ENCODE results near the gene RPP25L. TPM values are rescaled to one million over a fixed set of nuclear protein-coding genes. Genes with fewer than 3 reads are reported as not detected.

RPP25L gene
- polyA plus RNA-seq, 1 experiment, result 19.4 TPM

GRCh38 chr9:34607331-34607730 is 4.6 kb downstream of the RPP25L start:
- Histone ChIP-seq H3K27ac (ENCODE audit: low read depth, low read length) (no peak overlapping the region), H3K27me3 (ENCODE audit: control insufficient read depth, insufficient read depth, low read length) (peaks cover 10% of the 10 kb centered on the region), H3K4me3 (ENCODE audit: low read depth, low read length) (no peak overlapping the region), H3K9me3 (ENCODE audit: control insufficient read depth, insufficient read depth, low read length) (no peaks in the 10 kb centered on the region; the same call in 1 of the 2 replicates)
- TF ChIP-seq CTCF (IDR thresholded peaks at IDR 0.05; ENCODE audit: low read depth, low read length), result no peak
- DNase-seq (ENCODE audit: low read depth, low spot score), result no peak
- CTCF ChIA-PET, result interaction anchor here (0.9 to 1.6 kb wide), 4 partner anchors 16 to 203 kb away, joined by 3 to 8 read pairs (median 4); no protein-coding TSS in a partner anchor
- POLR2A ChIA-PET, result no interaction called here

GRCh38 chr9:34606905-34607304 is 5.0 kb downstream of the RPP25L start:
- DNase-seq (ENCODE audit: low read depth, low spot score), result no peak
- Histone ChIP-seq H3K9me3 (ENCODE audit: control insufficient read depth, insufficient read depth, low read length) (no peaks in the 10 kb centered on the region; the same call in 1 of the 2 replicates), H3K27me3 (ENCODE audit: control insufficient read depth, insufficient read depth, low read length) (peaks cover 14% of the 10 kb centered on the region), H3K4me3 (ENCODE audit: low read depth, low read length) (no peak overlapping the region), H3K27ac (ENCODE audit: low read depth, low read length) (no peak overlapping the region)
- no peak for TF ChIP-seq CTCF (IDR thresholded peaks at IDR 0.05; ENCODE audit: low read depth, low read length)
- POLR2A ChIA-PET, result no interaction called here
- CTCF ChIA-PET, result interaction anchor here (0.9 to 1.6 kb wide), 4 partner anchors 15 to 203 kb away, joined by 3 to 8 read pairs (median 4); no protein-coding TSS in a partner anchor

- no peak for DNase-seq (ENCODE audit: low read depth, low spot score)
- Histone ChIP-seq H3K4me3 (ENCODE audit: low read depth, low read length) (no peak overlapping the region), H3K9me3 (ENCODE audit: control insufficient read depth, insufficient read depth, low read length) (no peaks in the 10 kb centered on the region; the same call in 1 of the 2 replicates), H3K27me3 (ENCODE audit: control insufficient read depth, insufficient read depth, low read length) (peaks cover 14% of the 10 kb centered on the region), H3K27ac (ENCODE audit: low read depth, low read length) (no peak overlapping the region)
- POLR2A ChIA-PET, result no interaction called here
- CTCF ChIA-PET, result interaction anchor here (1.2 to 4.2 kb wide), 3 partner anchors 15 to 202 kb away, joined by 4 to 48 read pairs (median 8); no protein-coding TSS in a partner anchor
- TF ChIP-seq CTCF (IDR thresholded peaks at IDR 0.05; ENCODE audit: low read depth, low read length), result no peak
These were observed 5.7 kb downstream of the RPP25L start for GRCh38 chr9:34606190-34606589.

GRCh38 chr9:34603610-34604231 is 8.2 kb downstream of the RPP25L start:
- peak; percentile 29 for DNase-seq (ENCODE audit: low read depth, low spot score)
- CTCF ChIA-PET, result interaction anchor here (0.5 to 4.2 kb wide), 41 partner anchors 8 to 1115 kb away, joined by 3 to 48 read pairs (median 6); partner anchors contain the start of genes DCTN3, GALT, RPP25L and SIGMAR1
- H3K4me3 ChIP-seq (ENCODE audit: low read depth, low read length), result no peak overlapping the region
- peaks cover 31% of the 10 kb centered on the region for H3K27me3 ChIP-seq (ENCODE audit: control insufficient read depth, insufficient read depth, low read length)
- TF ChIP-seq CTCF (IDR thresholded peaks at IDR 0.05; ENCODE audit: low read depth, low read length), result peak; percentile 95
- POLR2A ChIA-PET, result no interaction called here
- no peak overlapping the region for H3K27ac ChIP-seq (ENCODE audit: low read depth, low read length)
- H3K9me3 ChIP-seq (ENCODE audit: control insufficient read depth, insufficient read depth, low read length), result no peaks in the 10 kb centered on the region

GRCh38 chr9:34601937-34602573 is 9.8 kb downstream of the RPP25L start:
- no peak for DNase-seq (ENCODE audit: low read depth, low spot score)
- Histone ChIP-seq H3K9me3 (ENCODE audit: control insufficient read depth, insufficient read depth, low read length) (no peaks in the 10 kb centered on the region), H3K27me3 (ENCODE audit: control insufficient read depth, insufficient read depth, low read length) (peaks cover 39% of the 10 kb centered on the region), H3K4me3 (ENCODE audit: low read depth, low read length) (no peak overlapping the region), H3K27ac (ENCODE audit: low read depth, low read length) (no peak overlapping the region)
- TF ChIP-seq CTCF (IDR thresholded peaks at IDR 0.05; ENCODE audit: low read depth, low read length), result no peak
- ChIA-PET CTCF (interaction anchor here (0.7 to 4.2 kb wide), 15 partner anchors 10 to 269 kb away, joined by 3 to 48 read pairs (median 11); partner anchors contain the start of genes DCTN3 and RPP25L), POLR2A (no interaction called here)
